Esophagus squamous epithelium (tissue), 4 donors: Measurements from ENCODE around the gene MED26.

Source experiments
- POLR2A ChIP-seq, 4 donors: fragments of 450-650 bp; IDR thresholded peaks; one replicate each; pipeline ENCODE4 v1.6.1; 2017; ENCODE audit warnings: antibody characterized with exemption in 4 of 4, mild to moderate bottlenecking in 4 of 4, moderate library complexity in 3 of 4
- TF ChIP-seq, protein P1 (sequence below), 6 experiments: fragments of 450-650 bp in 4 of 6; fragments of 200-600 bp in 2 of 6; sonication (generic) in 2 of 6; IDR thresholded peaks; one replicate each; pipeline ENCODE4 v1.5.1; 2016 to 2019; ENCODE audit warnings: antibody characterized with exemption in 6 of 6, mild to moderate bottlenecking in 4 of 6, moderate library complexity in 4 of 6

DNA sequence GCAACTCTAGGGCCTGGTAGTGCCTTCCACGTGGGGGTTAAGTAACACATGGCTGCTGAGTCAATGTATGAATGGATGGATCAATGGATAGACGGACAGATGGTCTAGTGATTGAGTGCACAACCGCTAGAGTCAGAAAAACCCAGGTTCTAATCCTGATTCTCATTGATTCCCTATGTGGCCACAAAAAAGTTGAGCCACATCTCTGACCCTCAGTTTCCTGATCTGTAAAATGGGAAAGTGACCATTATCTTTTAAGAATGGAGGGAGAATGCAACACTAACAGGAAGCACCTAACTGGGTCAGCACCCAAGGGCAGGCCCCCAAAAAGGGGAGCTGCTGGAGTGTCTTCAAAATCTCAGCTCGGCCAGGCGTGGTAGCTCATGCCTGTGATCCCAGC lies 29.4 kb upstream of the MED26 start:
- TF ChIP-seq, protein P1, sequence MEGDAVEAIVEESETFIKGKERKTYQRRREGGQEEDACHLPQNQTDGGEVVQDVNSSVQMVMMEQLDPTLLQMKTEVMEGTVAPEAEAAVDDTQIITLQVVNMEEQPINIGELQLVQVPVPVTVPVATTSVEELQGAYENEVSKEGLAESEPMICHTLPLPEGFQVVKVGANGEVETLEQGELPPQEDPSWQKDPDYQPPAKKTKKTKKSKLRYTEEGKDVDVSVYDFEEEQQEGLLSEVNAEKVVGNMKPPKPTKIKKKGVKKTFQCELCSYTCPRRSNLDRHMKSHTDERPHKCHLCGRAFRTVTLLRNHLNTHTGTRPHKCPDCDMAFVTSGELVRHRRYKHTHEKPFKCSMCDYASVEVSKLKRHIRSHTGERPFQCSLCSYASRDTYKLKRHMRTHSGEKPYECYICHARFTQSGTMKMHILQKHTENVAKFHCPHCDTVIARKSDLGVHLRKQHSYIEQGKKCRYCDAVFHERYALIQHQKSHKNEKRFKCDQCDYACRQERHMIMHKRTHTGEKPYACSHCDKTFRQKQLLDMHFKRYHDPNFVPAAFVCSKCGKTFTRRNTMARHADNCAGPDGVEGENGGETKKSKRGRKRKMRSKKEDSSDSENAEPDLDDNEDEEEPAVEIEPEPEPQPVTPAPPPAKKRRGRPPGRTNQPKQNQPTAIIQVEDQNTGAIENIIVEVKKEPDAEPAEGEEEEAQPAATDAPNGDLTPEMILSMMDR (IDR thresholded peaks at IDR 0.05): no peak
- TF ChIP-seq POLR2A (IDR thresholded peaks at IDR 0.05): no peak
